NCI-H2171 treated with DMSO at 0.1 percent for 48 hours (cell line): ENCODE results near the gene CDK14.

Experiments used
- DNase-seq: peaks from one replicate; lab custom pipeline; 2025; lab: John Stamatoyannopoulos, UW

CDK14 gene

DNA sequence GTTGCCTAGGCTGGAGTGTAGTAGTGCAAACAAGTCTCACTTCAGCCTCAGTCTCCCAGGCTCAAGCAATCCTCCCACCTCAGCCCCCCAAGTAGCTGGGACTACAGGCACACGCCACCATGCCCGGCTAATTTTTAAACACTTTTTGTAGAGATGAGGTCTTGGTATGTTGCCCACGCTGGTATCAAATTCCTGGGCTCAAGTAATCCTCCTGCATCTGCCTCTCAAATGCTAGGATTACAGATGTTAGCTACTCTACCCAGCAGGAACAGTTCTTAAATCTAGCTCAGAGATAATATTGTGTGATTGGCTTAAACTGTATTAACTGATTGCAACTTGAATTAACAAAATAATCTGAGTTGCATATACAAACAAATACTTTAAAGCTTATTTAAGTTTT is 82.9 kb downstream of the CDK14 start:
- peak; percentile 53 for DNase-seq

DNA sequence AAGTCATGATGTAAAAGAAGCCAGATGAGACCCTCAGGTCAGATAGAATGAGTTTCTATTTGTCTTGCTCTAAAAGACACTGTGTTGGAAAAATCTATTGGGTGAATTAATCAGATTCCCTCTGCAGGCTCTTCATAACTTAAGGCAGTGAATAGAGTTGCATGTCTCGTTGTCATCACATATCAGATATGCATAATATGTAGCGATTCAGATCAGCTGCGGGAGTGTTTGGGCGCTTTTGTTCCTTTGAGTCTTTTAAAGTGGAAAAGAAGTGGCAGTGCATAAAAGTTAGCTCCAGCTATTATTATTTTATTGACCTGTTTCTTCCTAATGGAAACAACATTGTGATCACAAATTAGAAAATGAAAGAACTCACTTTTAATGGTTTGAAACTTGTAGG is 84.4 kb downstream of the CDK14 start:
- DNase-seq, result no peak

DNA sequence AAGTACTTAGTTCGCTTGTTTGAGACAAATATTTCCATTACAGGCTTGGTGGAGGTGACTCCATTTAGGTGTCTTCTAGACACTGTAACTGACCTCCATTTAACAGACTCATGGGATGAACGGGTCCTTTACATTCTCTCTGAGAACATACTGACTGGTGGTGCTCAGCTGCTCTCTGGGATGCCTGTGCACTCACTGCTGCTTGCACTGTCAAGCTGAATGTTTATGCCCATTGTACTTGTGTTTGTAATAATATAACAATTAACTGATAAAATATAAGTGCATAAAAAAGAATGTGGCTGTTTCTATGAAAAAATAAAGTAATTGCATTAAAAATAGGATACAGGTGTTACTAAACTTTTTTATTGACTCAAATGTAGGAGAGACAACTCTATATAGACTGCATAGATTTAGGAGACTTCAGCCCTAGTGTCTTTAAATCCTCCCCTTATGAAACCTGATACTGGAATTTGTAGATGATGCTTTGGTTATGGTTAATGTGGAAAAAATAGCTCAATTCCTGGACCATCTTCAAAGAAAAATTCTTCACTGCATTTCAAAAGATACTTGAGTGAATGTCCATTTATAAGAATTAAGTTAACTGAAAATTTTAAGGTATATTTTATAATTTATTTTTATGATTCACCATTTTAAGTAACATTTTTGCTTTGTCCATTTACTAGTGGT is 85.4 kb downstream of the CDK14 start:
- no peak for DNase-seq

DNA sequence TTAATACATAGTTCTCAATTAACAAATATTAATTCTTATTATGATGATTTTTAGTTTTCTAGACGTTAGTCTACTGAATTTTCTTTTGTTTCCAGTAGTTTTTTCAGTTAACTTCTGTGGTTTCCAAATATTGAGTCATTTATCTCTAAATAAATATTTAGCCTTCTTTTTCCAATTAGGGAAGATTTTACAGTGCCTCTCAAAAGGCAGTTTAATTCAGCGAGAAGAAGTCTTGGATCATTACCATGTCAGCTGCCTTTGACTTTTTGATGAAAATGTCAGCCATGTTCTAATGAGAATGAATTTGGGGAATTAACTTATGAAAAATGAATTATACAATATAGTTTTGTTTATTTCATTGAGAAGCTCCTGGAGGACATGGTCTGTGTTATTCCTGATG is 90.0 kb downstream of the CDK14 start:
- no peak for DNase-seq

DNA sequence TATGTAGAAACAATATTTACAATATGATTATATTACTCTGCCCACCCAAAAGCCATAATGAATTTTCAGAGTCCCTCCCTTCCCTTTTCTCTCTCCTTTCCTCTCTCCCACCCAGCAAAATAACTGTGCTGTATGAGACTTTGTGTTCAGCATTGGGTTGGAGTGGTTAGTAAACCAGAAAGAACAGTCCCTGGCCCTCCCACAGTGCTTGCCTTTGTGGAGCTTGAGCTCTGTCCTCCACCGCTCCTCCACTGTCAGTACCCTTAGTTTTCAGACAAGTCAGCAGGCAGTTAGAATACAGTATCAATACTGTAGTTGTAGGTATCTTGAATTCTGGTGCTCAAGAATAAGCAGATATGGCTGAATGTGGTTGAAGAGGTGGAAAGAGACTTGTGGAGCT is 92.7 kb downstream of the CDK14 start:
- DNase-seq, result no peak

DNA sequence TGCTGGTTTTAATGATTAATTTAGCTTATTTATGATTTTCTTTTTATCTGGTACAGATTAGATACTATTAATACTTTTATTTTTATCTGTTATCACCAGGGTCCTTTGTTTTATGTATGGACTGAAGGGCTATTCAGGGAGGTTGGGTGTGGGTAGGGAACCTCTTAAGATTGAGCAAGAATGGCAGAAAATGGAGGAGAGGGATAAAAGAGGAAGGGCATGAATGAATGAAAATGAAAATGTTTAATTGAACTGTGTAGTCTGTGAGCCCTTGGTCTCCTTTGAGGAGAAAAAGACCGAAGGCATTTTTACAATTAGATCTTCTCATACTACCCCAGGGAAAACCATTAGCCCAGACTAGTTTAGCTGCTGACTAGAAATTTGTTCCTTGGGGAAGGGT is 93.1 kb downstream of the CDK14 start:
- DNase-seq, result no peak

DNA sequence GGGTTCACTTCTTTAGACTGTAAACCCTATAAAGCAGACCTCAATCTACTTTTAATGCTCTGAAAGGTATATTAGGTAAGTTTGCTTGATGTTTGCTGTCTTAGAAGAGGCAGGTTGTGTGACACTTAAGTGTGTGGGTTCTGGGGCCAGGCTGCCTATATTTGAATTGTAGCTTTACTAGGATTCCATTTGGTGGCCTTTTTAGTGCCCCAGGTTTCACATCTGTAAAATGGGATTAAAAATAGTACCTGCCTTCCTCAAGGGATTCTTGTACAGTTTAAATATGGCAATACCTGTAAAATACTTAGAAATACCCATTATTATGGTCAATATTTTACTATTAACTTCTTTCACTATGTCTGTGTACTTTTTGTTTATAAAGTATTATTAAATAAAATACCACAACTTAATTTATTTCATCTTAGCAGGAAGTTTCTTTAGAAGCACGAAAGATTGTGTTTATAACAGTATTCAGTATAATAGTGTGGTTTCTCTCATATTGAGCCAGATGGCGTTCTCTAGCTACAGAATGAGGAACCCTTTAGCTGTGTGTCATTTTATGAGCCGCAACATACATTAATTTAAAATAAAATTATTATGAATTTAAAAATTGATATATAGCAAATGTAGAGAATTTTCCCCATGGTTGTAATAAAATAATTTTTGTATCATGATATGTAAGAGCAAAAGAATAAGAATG is 94.2 kb downstream of the CDK14 start:
- no peak for DNase-seq

DNA sequence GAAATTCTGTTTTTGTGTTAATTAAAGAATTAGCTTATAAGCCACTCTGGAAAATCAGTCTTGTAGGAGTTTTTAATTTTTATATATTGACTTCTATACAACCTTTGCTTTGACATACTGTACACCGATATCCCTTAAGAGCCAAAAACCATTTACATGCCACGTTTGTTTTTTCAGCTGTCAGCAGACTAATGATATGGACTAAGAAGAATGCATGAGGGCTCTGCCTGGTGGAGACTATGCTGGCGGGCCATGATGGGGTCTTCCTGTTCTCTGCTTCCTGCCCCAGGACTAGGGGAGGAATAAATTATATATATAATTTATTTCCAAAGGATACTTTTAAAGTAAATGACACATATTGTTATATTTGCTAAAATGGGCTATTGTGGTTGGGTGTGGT is 96.3 kb downstream of the CDK14 start:
- no peak for DNase-seq

DNA sequence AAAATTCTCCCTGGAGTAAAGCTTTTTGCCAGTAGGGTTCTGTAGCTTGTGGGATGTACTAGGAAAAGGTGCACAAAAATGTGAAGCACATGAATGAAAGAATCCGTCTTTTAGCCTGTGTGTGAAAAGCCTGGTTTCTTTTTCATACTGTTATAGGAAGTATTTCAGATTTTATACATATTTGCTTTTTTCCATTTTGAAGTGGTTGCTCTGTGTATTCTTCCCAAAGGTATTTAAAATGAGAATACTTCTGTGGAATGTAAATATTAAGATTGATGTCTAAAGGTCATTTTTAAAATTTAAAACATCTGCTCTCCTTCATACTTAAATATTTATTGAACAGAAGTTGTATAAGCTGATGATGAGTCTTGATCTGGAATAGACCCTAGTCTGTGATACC is 96.8 kb downstream of the CDK14 start:
- DNase-seq, result no peak

DNA sequence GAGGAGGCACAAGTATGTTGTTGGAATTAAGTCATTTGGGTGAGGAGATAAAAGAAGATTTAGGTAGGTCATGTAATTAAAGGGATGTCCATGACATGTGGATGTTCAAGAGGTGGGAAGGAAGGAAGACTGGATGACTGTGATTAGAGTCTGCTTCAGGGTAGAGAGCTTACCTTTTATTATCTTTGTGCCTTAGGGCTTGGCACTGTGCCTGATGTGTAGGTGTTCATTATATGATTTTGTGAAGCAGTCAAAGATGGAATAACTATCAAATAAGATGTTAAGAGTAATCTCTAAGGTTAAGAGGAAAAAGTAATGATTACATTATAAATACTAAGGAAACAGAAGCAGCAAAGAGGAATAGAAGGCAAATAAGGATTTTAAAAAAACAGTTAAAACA is 97.8 kb downstream of the CDK14 start:
- no peak for DNase-seq

DNA sequence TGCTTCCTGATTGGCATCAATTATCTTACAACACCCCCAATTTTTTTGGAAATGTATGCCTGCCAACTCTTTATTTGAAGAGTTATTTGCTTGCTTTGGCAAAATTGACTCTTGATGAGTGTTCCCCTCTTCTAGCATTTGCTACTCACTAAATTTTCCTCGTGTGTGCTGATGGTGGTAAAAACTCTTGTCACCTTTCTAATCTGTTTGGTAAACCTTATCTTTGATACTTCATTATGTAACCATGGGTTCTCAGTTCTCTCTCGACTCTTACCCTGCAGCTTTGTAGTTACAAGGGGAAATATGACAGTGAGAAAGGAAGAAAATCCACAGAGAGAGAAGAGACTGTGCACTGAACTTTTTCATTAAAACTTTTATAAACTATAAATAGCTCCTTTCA is 102.5 kb downstream of the CDK14 start:
- no peak for DNase-seq

DNA sequence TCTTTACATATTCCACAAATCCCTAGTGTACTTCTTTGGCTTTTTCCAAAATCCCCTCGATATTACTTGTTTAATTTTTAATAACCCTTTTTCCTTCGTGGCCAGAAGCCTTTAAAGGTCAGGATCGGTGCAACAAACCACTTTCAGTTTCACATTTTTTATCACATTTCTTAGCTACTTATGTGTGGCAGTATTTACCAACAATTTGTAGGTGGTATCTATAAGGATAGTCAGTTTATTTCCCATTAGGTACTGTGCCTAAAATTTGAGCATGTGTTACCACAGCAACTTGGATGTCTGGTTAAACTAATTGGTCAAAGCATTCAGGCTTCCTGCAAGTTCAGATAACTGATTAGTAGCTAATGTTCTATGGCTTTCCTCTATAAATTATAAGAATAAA is 104.9 kb downstream of the CDK14 start:
- DNase-seq, result no peak

DNA sequence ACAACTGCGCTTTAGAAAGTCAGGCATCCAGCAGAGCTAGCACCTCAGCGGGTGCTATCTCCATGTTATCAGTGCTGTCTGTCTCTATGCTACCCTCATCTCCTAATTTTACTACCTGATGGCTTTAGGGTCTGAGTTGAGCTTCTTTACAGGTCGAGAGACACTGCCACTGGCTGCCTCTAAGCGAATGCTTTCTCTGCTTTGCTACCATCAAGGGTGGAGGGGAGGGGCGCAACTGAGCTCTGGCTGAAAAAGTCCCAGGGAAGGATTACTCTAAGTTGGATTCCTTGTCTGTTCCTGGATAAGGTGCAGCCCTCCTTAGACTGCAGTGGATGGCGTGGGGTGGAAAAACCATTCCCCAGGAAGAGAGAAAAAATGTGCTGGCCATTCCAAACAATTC is 105.7 kb downstream of the CDK14 start:
- DNase-seq, result no peak

DNA sequence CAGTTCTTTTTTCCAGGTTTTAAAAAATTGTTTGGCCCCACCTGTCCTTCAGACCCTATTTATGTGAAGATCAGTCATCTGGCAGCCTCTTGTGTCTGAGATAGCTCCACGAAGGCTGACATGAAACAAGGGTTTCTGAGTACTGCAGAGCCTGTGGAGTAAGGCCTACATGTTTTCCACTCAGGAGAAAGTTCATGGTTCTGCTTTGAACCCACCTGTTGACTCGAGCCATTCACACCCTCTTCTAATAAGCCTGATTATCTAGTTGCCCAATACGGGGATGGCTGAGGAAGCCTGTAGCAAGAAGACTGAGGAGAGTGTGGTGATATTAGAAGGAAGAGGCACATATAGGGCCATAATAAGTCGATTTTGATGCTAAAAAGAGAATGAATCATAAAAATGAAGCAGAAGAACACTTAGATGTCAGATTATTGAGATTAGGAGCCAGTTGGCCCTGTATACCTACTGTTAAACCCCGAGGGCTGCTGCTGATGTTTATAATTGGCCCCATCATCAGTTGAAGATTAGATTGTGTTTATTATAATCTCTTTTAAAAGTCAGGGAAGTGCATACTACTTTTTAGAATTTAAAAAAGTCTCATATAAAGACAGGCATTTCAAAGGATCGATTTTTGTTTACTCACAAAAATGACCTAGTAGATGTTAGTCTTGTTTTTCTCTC is 109.4 kb downstream of the CDK14 start:
- no peak for DNase-seq

DNA sequence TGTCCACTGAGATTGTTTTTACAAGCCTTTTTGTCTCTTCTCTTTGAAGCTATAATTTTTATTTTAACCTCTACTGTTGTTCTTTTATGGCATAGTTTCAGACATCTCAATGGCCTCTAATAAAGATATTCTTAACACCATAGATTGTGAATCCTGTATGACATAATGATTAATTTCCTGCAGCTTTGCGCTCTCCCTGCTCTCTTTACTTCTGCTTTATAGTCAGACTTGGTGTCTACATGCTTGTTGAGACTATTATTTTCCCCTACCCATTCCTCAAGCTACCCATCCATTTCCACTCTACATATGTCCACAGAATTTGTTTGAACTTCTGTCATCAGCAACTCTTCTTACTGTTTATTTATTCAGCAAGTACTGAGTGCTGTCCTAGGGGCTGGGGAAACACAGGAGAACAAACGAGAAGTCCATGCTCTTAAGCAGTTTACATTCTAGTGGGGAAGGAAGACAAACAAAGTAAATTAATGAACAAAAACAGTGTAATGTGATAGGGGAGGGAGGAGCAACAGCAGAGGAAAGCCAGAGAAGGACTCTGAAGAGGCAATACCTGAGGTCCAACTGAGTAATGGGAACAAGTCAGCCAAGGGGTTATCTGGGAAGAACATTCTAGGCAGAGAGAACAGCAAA is 110.1 kb downstream of the CDK14 start:
- no peak for DNase-seq

DNA sequence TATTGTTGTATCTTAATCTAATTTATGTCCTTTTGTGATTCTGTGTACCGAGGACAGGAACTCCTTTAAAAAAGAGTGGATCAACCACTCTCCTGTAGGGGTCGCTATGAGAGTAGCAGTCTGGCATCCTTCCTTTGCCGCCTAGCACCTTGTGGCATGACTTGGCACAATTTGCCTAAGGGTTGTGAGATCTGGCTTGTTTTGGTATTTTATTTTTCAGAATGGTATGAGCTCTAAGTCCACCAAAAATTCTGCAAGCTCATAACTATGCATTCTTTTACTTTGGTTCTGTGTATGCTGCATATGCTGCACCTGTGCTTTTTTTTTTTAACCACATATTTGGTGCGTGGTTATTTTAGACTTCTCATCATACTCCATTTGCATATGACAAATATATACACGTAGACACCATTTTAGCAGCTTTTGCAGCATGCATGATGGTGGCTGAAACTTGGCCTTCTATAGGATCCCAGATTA is 112.8 kb downstream of the CDK14 start:
- no peak for DNase-seq

DNA sequence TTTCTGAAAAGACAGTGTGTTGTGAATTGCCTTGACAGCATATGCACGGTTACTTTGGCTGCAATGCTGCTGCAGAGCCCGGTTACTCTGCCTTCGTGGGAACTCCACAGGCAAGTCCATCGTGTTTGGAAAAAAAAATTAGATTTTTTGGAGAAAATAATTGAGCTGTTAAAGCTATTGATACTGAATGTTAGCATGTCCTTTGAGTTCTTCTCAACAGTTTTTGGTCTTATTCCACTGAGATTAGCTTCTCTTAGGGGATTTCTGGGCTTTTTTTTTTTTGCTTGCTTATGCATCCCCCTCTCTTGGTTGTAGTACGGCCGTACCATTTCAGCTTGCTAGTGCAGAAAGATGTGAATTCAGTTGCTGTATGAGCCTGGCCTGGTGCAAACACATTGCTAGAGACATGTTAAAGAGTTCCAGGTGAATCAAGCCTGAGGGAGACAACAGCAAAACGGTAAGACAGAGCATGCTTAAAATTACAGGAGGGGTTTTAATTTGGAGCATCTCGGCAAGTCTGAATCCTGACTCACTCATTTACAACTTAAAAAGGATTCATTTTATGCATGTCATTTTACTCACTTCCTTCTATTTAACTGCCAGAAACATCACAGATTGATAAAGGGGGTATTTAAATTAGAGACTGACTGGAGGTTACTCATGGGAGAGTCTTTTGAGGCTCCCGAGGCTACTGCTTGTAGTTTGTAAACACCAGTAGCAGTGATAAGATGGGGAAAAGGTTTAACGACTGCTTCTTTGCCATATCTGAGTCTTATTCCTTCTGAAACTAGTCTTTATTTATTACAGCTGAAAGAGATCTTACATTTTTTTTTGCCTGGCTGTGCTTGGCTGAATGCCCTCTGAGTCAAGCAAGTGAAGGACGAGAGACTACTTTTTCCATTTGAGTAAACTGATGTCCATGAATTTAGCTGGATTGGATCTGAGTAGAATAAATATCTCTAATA is 113.7 kb downstream of the CDK14 start:
- no peak for DNase-seq

DNA sequence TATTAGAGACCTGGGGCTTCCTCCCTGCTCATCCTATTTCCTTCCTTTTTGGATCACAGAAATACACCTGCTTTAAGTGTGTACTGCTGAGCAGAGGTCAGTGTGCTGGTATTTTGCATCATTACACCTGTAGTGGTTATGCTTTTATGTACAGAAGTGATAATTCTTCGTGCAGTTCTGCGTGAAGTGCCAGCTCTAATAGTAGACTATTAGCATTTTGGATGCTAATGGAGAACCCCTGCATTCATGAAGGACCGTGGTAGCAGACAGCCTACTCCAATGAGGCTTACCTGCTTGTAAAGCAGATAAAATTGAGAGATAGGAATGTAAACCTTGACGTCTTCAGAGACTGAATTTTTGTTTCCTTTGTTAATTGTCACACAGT is 114.3 kb downstream of the CDK14 start:
- no peak for DNase-seq

DNA sequence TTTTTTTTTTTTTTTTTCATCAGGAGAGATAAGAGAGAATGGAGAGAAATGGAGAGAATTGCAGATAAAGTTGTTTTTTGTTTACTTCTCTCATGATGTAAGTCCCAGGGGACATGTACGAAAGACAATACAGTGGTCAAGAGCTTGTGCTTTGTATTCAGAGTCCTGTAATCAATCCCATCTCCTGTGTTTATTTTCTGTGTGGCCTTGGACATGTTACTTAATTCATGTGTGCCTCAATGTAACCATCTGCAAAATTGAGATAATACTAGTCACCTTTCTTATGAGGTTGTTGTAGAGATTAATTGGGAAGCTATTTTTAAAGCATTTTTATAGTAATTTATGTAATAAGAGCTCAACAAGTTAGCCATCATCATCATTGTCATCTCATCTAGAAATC is 117.5 kb downstream of the CDK14 start:
- no peak for DNase-seq

DNA sequence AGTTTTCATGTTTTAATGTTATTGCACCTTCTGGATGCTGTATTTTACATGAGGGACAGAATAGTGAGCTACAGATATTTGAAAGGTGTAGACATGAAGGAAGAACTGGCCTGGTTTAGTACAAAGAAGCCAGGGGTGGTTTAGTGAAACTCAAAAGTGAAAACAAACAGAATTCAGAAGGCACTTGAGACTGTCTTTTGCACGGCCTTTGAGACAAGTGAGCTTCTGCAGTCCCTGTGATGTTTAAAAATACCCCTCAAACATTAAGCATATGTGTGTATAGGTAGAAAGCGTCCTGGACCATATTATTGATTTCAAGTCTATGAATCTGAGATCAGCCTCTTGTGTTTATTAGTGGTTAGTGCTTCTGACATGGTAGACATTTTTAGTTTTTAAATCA is 118.9 kb downstream of the CDK14 start:
- no peak for DNase-seq

DNA sequence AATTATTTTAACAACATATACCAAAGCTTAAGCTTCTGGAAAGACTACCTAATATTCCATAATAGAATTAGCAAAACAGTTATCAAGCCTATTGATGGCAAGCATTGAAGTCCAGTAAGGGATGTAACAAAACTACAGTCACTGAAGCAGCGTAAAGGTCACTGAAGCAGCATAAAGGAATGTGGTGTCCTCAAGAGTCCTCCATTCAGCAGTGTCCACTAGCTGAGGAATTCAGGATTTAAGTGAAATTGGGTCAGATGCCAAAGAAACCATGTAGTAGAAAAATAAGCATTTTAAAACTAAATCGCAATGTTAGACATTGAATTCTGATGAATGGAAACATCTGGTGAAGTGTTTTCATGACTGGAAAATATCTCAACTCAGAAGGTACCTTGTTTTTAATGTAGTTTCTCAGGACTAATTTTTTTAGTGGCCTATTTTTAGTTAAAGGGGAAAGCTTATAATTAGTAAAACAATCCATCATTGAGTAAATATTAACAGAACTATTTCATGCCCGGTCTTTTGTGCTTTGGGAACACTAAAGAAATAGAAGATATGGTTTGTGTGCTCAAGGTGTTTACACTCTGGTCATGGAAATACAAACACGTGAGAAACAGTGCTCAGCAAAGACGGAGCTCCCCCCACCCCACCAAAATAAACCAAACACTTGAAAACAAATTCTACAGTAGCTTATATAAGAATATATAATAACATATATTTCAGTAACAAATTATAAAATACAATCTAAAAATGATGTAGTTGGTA is 121.4 kb downstream of the CDK14 start:
- DNase-seq, result no peak
